Thyroid gland (tissue), 4 donors: ENCODE measurements around the gene MLNR.

Experiments
- POLR2A ChIP-seq, 2 donors: fragments of 450-650 bp; IDR thresholded peaks; one replicate each; pipeline ENCODE4 v1.6.1; 2017; ENCODE audit warnings: antibody characterized with exemption in 2 of 2, mild to moderate bottlenecking in 2 of 2, moderate library complexity in 1 of 2
- TF ChIP-seq, protein P1 (sequence below), 6 experiments: fragments of 200-600 bp in 3 of 6; fragments of 450-650 bp in 3 of 6; sonication (generic) in 3 of 6; IDR thresholded peaks; one replicate each; pipeline ENCODE4 v1.5.1; 2016 to 2019; ENCODE audit warnings: antibody characterized with exemption in 6 of 6, mild to moderate bottlenecking in 2 of 6, inconsistent platforms in 1 of 6, moderate library complexity in 1 of 6

DNA sequence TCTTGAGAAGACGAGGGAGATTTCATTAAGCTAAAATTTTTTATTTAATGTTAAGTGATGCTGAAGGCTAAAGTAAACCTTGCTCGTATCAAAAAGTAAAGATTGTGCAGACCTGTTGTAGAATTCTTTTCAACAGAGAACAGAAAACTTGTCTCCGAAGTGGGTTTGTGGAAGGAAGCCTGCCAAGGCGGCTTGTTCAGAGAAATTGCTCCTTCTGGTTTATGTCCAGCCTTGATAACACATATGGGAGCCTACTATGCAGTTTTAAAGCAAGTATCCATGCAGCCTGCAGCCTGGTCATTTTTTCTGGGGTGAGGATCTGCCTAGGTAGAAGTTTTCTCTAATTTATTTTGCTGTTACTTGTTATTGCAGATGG is 1.4 kb downstream of the MLNR start:
- TF ChIP-seq POLR2A (IDR thresholded peaks at IDR 0.05), result no peak
- TF ChIP-seq, protein P1, sequence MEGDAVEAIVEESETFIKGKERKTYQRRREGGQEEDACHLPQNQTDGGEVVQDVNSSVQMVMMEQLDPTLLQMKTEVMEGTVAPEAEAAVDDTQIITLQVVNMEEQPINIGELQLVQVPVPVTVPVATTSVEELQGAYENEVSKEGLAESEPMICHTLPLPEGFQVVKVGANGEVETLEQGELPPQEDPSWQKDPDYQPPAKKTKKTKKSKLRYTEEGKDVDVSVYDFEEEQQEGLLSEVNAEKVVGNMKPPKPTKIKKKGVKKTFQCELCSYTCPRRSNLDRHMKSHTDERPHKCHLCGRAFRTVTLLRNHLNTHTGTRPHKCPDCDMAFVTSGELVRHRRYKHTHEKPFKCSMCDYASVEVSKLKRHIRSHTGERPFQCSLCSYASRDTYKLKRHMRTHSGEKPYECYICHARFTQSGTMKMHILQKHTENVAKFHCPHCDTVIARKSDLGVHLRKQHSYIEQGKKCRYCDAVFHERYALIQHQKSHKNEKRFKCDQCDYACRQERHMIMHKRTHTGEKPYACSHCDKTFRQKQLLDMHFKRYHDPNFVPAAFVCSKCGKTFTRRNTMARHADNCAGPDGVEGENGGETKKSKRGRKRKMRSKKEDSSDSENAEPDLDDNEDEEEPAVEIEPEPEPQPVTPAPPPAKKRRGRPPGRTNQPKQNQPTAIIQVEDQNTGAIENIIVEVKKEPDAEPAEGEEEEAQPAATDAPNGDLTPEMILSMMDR (IDR thresholded peaks at IDR 0.05), result no peak
